Subcutaneous abdominal adipose tissue (tissue), 5 donors: ENCODE data around the gene TTBK1.

Source experiments
- H3K27ac ChIP-seq: one replicate; pipeline ENCODE4 v1.7.0; 2013; ENCODE audit warnings: low read depth, mild to moderate bottlenecking, inconsistent platforms, low read length, moderate library complexity
- H3K27me3 ChIP-seq, 5 donors: one replicate each; pipeline ENCODE4 v1.7.0; 2013; ENCODE audit warnings: low read length in 5 of 5, inconsistent platforms in 1 of 5; ENCODE audit not compliant: control insufficient read depth in 5 of 5, insufficient read depth in 4 of 5
- H3K36me3 ChIP-seq, 5 donors: one replicate each; pipeline ENCODE4 v1.7.0; 2013; ENCODE audit warnings: low read length in 5 of 5; ENCODE audit not compliant: control insufficient read depth in 5 of 5, insufficient read depth in 5 of 5
- H3K4me1 ChIP-seq, 5 donors: one replicate each; pipeline ENCODE4 v1.7.0; 2013; ENCODE audit warnings: low read length in 5 of 5, mild to moderate bottlenecking in 3 of 5, moderate library complexity in 1 of 5; ENCODE audit not compliant: control insufficient read depth in 5 of 5, insufficient read depth in 5 of 5
- H3K4me3 ChIP-seq, 5 donors: one replicate each; pipeline ENCODE4 v1.7.0; 2013; ENCODE audit warnings: low read length in 5 of 5, low read depth in 1 of 5
- H3K9ac ChIP-seq, 5 donors: one replicate each; pipeline ENCODE4 v1.7.0; 2013; ENCODE audit warnings: low read length in 5 of 5, mild to moderate bottlenecking in 4 of 5, moderate library complexity in 3 of 5
- H3K9me3 ChIP-seq, 5 donors: one replicate each; pipeline ENCODE4 v1.7.0; 2013; ENCODE audit warnings: low read length in 5 of 5; ENCODE audit not compliant: control insufficient read depth in 5 of 5
- donor health status: healthy.
- donor health status: healthy.
- donor health status: healthy.
- donor health status: healthy.
- donor health status: healthy.

Gene TTBK1

GRCh38 chr6:43277643-43278523 lies 34.6 kb downstream of the TTBK1 start:
- Histone ChIP-seq H3K9me3 (no peaks in the 10 kb centered on the region), H3K9ac (no peak overlapping the region), H3K27ac (no peak overlapping the region), H3K4me1 (peaks cover 0 to 17% (median 11%) of the 10 kb centered on the region in 5 donors), H3K36me3 (no peaks in the 10 kb centered on the region), H3K4me3 (no peak overlapping the region), H3K27me3 (peaks cover 9 to 39% (median 33%) of the 10 kb centered on the region in 5 donors)

GRCh38 chr6:43278524-43279078 lies 35.3 kb downstream of the TTBK1 start:
- Histone ChIP-seq H3K9ac (no peak overlapping the region), H3K27ac (no peak overlapping the region), H3K4me1 (peaks cover 0 to 17% (median 11%) of the 10 kb centered on the region in 5 donors), H3K9me3 (no peaks in the 10 kb centered on the region), H3K4me3 (no peak overlapping the region), H3K27me3 (peaks cover 9 to 46% (median 33%) of the 10 kb centered on the region in 5 donors), H3K36me3 (no peaks in the 10 kb centered on the region)

- no peaks in the 10 kb centered on the region for H3K9me3 ChIP-seq
Measured at GRCh38 chr6:43280234-43280633, 37.0 kb downstream of the TTBK1 start.

GRCh38 chr6:43282060-43282459 lies 38.8 kb downstream of the TTBK1 start:
- H3K27ac ChIP-seq: no peak overlapping the region
- no peaks in the 10 kb centered on the region for H3K36me3 ChIP-seq
- no peaks in the 10 kb centered on the region for H3K4me1 ChIP-seq
- H3K9ac ChIP-seq: no peak overlapping the region
- no peak overlapping the region for H3K4me3 ChIP-seq
- no peaks in the 10 kb centered on the region for H3K9me3 ChIP-seq
- H3K27me3 ChIP-seq: peaks cover 7 to 48% (median 26%) of the 10 kb centered on the region in 5 donors

More at GRCh38 chr6:43280234-43280633, 37.0 kb downstream of the TTBK1 start:
- peaks cover 0 to 12% (median 8%) of the 10 kb centered on the region in 5 donors for H3K4me1 ChIP-seq
- H3K27ac ChIP-seq: no peak overlapping the region
- no peak overlapping the region for H3K4me3 ChIP-seq
- no peak overlapping the region for H3K9ac ChIP-seq
- H3K36me3 ChIP-seq: no peaks in the 10 kb centered on the region
- H3K27me3 ChIP-seq: peaks cover 0 to 44% (median 28%) of the 10 kb centered on the region in 5 donors

GRCh38 chr6:43282636-43283513 lies 39.6 kb downstream of the TTBK1 start:
- Histone ChIP-seq H3K9ac (no peak overlapping the region), H3K27me3 (peaks cover 7 to 44% (median 26%) of the 10 kb centered on the region in 5 donors), H3K9me3 (no peaks in the 10 kb centered on the region), H3K36me3 (no peaks in the 10 kb centered on the region), H3K4me1 (no peaks in the 10 kb centered on the region), H3K4me3 (no peak overlapping the region), H3K27ac (no peak overlapping the region)

GRCh38 chr6:43283514-43283901 lies 40.2 kb downstream of the TTBK1 start:
- Histone ChIP-seq H3K27ac (no peak overlapping the region), H3K36me3 (no peaks in the 10 kb centered on the region), H3K4me3 (no peak overlapping the region), H3K4me1 (no peaks in the 10 kb centered on the region), H3K9me3 (no peaks in the 10 kb centered on the region), H3K9ac (no peak overlapping the region), H3K27me3 (peaks cover 7 to 44% (median 26%) of the 10 kb centered on the region in 5 donors)

- H3K27ac ChIP-seq: no peak overlapping the region
- no peak overlapping the region for H3K9ac ChIP-seq
- H3K9me3 ChIP-seq: no peaks in the 10 kb centered on the region
- H3K4me3 ChIP-seq: no peak overlapping the region
- no peaks in the 10 kb centered on the region for H3K4me1 ChIP-seq
- no peaks in the 10 kb centered on the region for H3K36me3 ChIP-seq
- peaks cover 7 to 44% (median 24%) of the 10 kb centered on the region in 5 donors for H3K27me3 ChIP-seq
Measured at GRCh38 chr6:43283905-43284304, 40.6 kb downstream of the TTBK1 start.

- Histone ChIP-seq H3K9ac (no peak overlapping the region), H3K36me3 (no peaks in the 10 kb centered on the region), H3K9me3 (no peaks in the 10 kb centered on the region), H3K27me3 (peaks cover 7 to 44% (median 23%) of the 10 kb centered on the region in 5 donors), H3K4me3 (no peak overlapping the region), H3K4me1 (no peaks in the 10 kb centered on the region), H3K27ac (no peak overlapping the region)
Measured at GRCh38 chr6:43284991-43285781, 41.9 kb downstream of the TTBK1 start.

- H3K9me3 ChIP-seq: no peaks in the 10 kb centered on the region
- H3K27me3 ChIP-seq: peaks cover 7 to 44% (median 23%) of the 10 kb centered on the region in 5 donors
- H3K27ac ChIP-seq: no peak overlapping the region
- H3K4me3 ChIP-seq: no peak overlapping the region
- no peak overlapping the region for H3K9ac ChIP-seq
- no peaks in the 10 kb centered on the region for H3K36me3 ChIP-seq
- no peaks in the 10 kb centered on the region for H3K4me1 ChIP-seq
Measured at GRCh38 chr6:43285832-43286231, 42.6 kb downstream of the TTBK1 start.
